Measurements from ENCODE around the gene CYP4X1.

Gene CYP4X1

DNA sequence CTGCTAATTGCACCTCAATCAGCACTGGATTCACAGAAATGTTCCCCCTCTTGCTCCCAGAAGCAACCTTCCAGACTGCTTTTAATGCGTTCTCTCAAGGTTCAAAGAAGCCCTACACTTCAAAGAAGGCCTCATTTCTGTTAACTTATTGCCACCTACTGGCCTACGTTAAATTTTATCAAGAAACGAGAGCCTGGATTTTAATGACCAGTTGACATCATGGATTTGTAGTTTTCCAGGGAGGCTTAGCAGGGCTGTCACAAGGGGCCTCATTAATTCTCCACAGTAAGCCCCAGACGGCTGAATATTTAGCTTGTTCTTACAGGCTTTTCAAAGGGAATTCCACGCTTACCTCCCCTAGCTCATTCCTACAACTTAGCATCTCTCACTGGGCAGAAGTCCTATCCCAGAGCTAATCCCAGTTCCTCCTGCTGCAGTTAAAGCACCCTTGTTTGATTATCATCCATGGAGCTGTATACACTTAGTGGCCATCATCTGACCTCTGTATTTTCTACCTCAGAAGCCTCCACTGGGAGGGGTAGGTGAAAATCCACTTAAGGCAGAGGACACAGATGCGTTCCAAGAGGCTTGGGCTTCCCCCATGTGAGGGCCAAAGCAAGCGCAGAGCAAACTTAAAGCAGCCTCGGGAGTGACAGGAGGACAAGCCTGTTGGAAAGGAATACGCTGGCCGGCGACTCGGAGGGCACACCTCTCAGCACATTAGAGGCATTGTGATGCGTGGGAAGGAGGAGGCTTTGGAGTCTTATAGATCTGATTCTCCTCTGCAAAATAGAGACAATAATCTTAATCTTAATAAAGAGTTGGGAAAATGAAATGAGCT lies 32.2 kb upstream of the CYP4X1 start:
- TF ChIP-seq EZH2 (IDR thresholded peaks at IDR 0.05; ENCODE audit: borderline replicate concordance, low read length) = no peak
- TF ChIP-seq, protein P1, sequence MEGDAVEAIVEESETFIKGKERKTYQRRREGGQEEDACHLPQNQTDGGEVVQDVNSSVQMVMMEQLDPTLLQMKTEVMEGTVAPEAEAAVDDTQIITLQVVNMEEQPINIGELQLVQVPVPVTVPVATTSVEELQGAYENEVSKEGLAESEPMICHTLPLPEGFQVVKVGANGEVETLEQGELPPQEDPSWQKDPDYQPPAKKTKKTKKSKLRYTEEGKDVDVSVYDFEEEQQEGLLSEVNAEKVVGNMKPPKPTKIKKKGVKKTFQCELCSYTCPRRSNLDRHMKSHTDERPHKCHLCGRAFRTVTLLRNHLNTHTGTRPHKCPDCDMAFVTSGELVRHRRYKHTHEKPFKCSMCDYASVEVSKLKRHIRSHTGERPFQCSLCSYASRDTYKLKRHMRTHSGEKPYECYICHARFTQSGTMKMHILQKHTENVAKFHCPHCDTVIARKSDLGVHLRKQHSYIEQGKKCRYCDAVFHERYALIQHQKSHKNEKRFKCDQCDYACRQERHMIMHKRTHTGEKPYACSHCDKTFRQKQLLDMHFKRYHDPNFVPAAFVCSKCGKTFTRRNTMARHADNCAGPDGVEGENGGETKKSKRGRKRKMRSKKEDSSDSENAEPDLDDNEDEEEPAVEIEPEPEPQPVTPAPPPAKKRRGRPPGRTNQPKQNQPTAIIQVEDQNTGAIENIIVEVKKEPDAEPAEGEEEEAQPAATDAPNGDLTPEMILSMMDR (IDR thresholded peaks at IDR 0.05; ENCODE audit: low read length) = peak; percentile 16; the same call in 1 of the 2 replicates
- Histone ChIP-seq H3K36me3 (ENCODE audit: insufficient read depth, low read length) (no peaks in the 10 kb centered on the region), H3K27ac (ENCODE audit: low read depth, low read length, poor library complexity, severe bottlenecking) (no peak overlapping the region), H3K9me2 (ENCODE audit: low read depth, low read length) (no peaks in the 10 kb centered on the region), H3F3A (ENCODE audit: insufficient read depth, low read length) (no peaks in the 10 kb centered on the region), H3K4me3 (ENCODE audit: low read depth, low read length, poor library complexity, severe bottlenecking) (no peak overlapping the region), H4K20me1 (ENCODE audit: insufficient read depth, low read length) (no peaks in the 10 kb centered on the region), H3K79me2 (ENCODE audit: insufficient read depth, low read length) (no peaks in the 10 kb centered on the region), H3K4me1 (ENCODE audit: insufficient read depth, low read length, severe bottlenecking) (no peaks in the 10 kb centered on the region), H3K27me3 (ENCODE audit: insufficient read depth, low read length) (no peaks in the 10 kb centered on the region), H3K4me2 (ENCODE audit: low read length) (no peak overlapping the region), H2AFZ (ENCODE audit: low read length) (no peak overlapping the region), H3K9ac (ENCODE audit: low read length) (no peak overlapping the region), H3K9me3 (ENCODE audit: low read length) (no peaks in the 10 kb centered on the region)

DNA sequence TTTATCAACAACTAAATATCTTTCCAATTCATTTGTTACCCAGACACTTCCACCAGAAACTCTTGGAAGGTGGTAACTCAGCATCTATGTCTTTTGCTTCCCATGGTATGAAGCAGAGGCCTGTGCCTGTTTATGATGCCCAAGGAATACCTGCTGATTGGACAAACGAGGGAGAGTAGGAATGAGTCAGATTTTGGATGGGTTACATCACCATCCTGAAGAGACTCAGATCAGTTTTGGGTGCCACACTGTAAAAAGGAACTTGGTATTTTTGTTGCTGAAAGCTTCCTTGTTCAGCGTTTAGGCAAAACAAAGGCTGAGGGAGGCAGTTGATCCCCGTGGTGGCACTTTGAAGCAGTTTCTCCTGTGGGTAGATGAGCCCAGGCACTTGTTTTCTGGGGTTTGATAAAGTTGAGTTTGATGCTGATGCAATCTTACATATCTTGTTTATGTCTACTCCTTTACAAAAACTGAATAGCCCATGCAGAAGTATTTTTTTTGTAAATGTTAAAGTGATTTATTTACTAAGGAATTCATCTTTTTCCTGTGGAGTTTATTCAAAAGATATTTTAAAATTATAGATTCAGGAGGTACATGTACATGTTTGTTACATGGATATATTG lies 26.7 kb upstream of the CYP4X1 start:
- no peaks in the 10 kb centered on the region for H3K4me1 ChIP-seq (ENCODE audit: insufficient read depth, low read length, severe bottlenecking)
- H3K27me3 ChIP-seq (ENCODE audit: insufficient read depth, low read length) = no peaks in the 10 kb centered on the region
- H3K4me3 ChIP-seq (ENCODE audit: low read depth, low read length, poor library complexity, severe bottlenecking) = no peak overlapping the region
- no peak overlapping the region for H3K9ac ChIP-seq (ENCODE audit: low read length)
- no peaks in the 10 kb centered on the region for H3K9me3 ChIP-seq (ENCODE audit: low read length)
- H3K27ac ChIP-seq (ENCODE audit: low read depth, low read length, poor library complexity, severe bottlenecking) = no peak overlapping the region
- no peak overlapping the region for H3K4me2 ChIP-seq (ENCODE audit: low read length)
- no peaks in the 10 kb centered on the region for H3K36me3 ChIP-seq (ENCODE audit: insufficient read depth, low read length)
- H3K79me2 ChIP-seq (ENCODE audit: insufficient read depth, low read length) = no peaks in the 10 kb centered on the region
- H3F3A ChIP-seq (ENCODE audit: insufficient read depth, low read length) = no peaks in the 10 kb centered on the region
- H4K20me1 ChIP-seq (ENCODE audit: insufficient read depth, low read length) = no peaks in the 10 kb centered on the region
- no peak for TF ChIP-seq EZH2 (IDR thresholded peaks at IDR 0.05; ENCODE audit: borderline replicate concordance, low read length)
- TF ChIP-seq, protein P1 (IDR thresholded peaks at IDR 0.05; ENCODE audit: low read length) = no peak
- no peak overlapping the region for H2AFZ ChIP-seq (ENCODE audit: low read length)
- H3K9me2 ChIP-seq (ENCODE audit: low read depth, low read length) = no peaks in the 10 kb centered on the region

DNA sequence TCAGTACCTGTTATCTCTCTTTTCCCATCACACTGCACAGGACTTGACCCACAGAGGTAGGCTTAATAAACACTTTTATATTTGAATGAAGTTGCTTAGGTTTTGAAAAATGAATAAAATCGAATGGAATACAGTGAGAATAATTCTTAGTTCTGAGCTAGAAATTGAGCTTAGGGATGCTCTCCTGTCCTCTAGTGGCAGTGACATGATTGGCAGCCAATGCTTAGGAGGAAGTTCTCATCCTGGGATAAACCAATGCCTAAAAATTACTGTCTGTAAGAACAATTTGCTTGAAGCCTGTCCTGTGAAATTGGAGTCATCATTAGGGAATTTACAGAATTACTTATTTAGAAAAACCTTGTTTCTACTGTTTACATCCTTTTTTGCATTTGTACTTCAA lies 21.3 kb upstream of the CYP4X1 start:
- Histone ChIP-seq H3K4me3 (ENCODE audit: low read depth, low read length, poor library complexity, severe bottlenecking) (no peak overlapping the region), H3K79me2 (ENCODE audit: insufficient read depth, low read length) (no peaks in the 10 kb centered on the region), H3K9me2 (ENCODE audit: low read depth, low read length) (no peaks in the 10 kb centered on the region), H3K4me2 (ENCODE audit: low read length) (no peak overlapping the region), H3K9ac (ENCODE audit: low read length) (no peak overlapping the region), H3K27me3 (ENCODE audit: insufficient read depth, low read length) (no peaks in the 10 kb centered on the region), H2AFZ (ENCODE audit: low read length) (no peak overlapping the region), H3K9me3 (ENCODE audit: low read length) (no peaks in the 10 kb centered on the region), H3K27ac (ENCODE audit: low read depth, low read length, poor library complexity, severe bottlenecking) (no peak overlapping the region), H4K20me1 (ENCODE audit: insufficient read depth, low read length) (no peaks in the 10 kb centered on the region), H3K36me3 (ENCODE audit: insufficient read depth, low read length) (no peaks in the 10 kb centered on the region), H3K4me1 (ENCODE audit: insufficient read depth, low read length, severe bottlenecking) (no peaks in the 10 kb centered on the region), H3F3A (ENCODE audit: insufficient read depth, low read length) (no peaks in the 10 kb centered on the region)
- TF ChIP-seq EZH2 (IDR thresholded peaks at IDR 0.05; ENCODE audit: borderline replicate concordance, low read length) = no peak
- TF ChIP-seq, protein P1 (IDR thresholded peaks at IDR 0.05; ENCODE audit: low read length) = peak; percentile 38; the same call in 1 of the 2 replicates
